ENCODE data around the gene ATP2A1. TPM values are rescaled to one million over a fixed set of nuclear protein-coding genes. Genes with fewer than 3 reads are reported as not detected.

Gene ATP2A1
- total RNA-seq, 4 donors from 2014 or later, result 1.6 TPM; not detected in 3

- H3K27ac ChIP-seq, result no peak overlapping the region
- no peaks in the 10 kb centered on the region for H3K9me3 ChIP-seq
- H3K4me1 ChIP-seq, result no peaks in the 10 kb centered on the region
- H3K4me3 ChIP-seq, result no peak overlapping the region
- no peaks in the 10 kb centered on the region for H3K36me3 ChIP-seq
- no peaks in the 10 kb centered on the region for H3K27me3 ChIP-seq
- intact Hi-C loops (cut with DNase I; ENCODE audit: low total_unique reads), result no loop called here
- no peak for TF ChIP-seq POLR2A (IDR thresholded peaks at IDR 0.05)
- TF ChIP-seq CTCF (IDR thresholded peaks at IDR 0.05), result no peak
- no peak for DNase-seq
Measured at GRCh38 chr16:28834873-28835863, 43.1 kb upstream of the ATP2A1 start.

- no peak overlapping the region for H3K27ac ChIP-seq
- no peaks in the 10 kb centered on the region for H3K36me3 ChIP-seq
- H3K27me3 ChIP-seq, result no peaks in the 10 kb centered on the region
- no peak for DNase-seq
- no peaks in the 10 kb centered on the region for H3K4me1 ChIP-seq
- no peaks in the 10 kb centered on the region for H3K9me3 ChIP-seq
- TF ChIP-seq CTCF (IDR thresholded peaks at IDR 0.05), result no peak
- TF ChIP-seq POLR2A (IDR thresholded peaks at IDR 0.05), result no peak
- H3K4me3 ChIP-seq, result no peak overlapping the region
- intact Hi-C loops (cut with DNase I; ENCODE audit: low total_unique reads), result no loop called here
Measured at GRCh38 chr16:28835864-28836760, 42.2 kb upstream of the ATP2A1 start.

DNA sequence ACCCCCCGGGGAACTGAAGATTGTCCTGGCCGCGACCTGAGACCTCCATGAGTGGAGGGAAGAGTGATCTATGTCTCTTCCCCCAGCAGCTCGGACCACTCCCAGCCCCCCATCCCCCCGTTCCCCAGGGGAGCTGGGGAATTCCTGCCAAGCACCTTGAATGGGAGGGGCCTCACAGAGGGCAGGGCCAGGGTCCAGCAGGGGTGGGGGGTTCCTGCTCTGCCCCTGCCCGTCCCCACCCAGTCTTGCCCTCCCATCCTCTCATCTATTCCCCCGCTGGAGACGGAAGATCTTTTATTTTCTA lies 41.6 kb upstream of the ATP2A1 start:
- Histone ChIP-seq H3K27me3 (no peaks in the 10 kb centered on the region), H3K4me3 (no peak overlapping the region), H3K4me1 (no peaks in the 10 kb centered on the region), H3K9me3 (no peaks in the 10 kb centered on the region), H3K36me3 (no peaks in the 10 kb centered on the region), H3K27ac (no peak overlapping the region)
- DNase-seq, result no peak
- intact Hi-C loops (cut with DNase I; ENCODE audit: low total_unique reads), result no loop called here
- TF ChIP-seq CTCF (IDR thresholded peaks at IDR 0.05), result no peak
- no peak for TF ChIP-seq POLR2A (IDR thresholded peaks at IDR 0.05)

DNA sequence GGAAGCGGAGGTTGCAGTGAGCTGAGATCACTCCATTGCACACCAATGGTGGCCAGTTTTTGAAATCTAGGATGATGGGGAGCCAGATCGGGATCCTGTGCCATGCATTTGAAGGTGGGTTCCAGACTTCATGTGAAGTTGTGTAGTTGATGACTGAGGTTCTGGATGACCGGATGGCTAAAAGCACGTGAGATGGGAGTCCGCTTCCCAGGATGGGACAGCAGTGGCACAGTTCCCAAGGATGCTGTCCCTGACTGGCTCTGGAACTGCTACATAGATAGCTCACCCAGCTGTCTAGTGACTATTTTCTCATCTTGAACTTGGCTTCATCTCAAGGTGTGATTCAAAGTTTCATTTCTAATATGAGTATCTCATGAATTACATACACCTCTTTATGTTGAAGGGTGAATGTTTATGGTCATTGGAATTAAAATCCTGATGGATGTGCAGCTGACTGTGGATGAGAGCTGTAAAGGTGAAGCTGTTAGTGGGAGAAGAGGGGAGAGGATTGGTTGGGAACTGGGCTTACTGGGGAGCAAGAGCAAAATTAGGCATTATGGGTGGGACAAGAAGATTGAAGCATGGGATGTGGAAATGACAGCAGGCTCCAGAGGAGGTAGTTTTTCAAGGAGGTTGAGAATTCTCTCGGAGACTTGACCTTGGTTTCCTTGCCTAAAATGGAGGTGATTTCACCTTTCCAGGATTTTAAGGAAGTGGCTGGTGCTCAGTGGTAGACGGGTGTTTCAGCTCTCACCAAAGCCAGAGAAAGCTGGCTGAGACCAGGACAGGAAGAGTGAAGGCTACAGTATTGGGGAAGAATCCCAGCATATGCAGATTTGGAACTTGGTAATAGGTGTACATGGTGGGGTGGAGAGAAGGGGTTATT lies 40.4 kb upstream of the ATP2A1 start:
- H3K9me3 ChIP-seq, result no peaks in the 10 kb centered on the region
- H3K27me3 ChIP-seq, result no peaks in the 10 kb centered on the region
- no peak overlapping the region for H3K27ac ChIP-seq
- H3K4me1 ChIP-seq, result no peaks in the 10 kb centered on the region
- TF ChIP-seq CTCF (IDR thresholded peaks at IDR 0.05), result no peak
- TF ChIP-seq POLR2A (IDR thresholded peaks at IDR 0.05), result no peak
- no peak for DNase-seq
- intact Hi-C loops (cut with DNase I; ENCODE audit: low total_unique reads), result no loop called here
- H3K4me3 ChIP-seq, result no peak overlapping the region
- no peaks in the 10 kb centered on the region for H3K36me3 ChIP-seq

Measured in uterus (tissue), 4 donors.